NB4 (cell line): ENCODE data around the gene TMEM82.

ENCODE experiments used
- DNase-seq: peaks from one replicate; pipeline ENCODE4 v3.0.0; 2010; ENCODE audit warnings: low read depth
- H3K4me3 ChIP-seq: one replicate; pipeline ENCODE4 v1.5.1; 2011; ENCODE audit warnings: mild to moderate bottlenecking, low read depth, low read length, moderate library complexity
- CTCF ChIP-seq: IDR thresholded peaks from one replicate; pipeline ENCODE4 v1.5.1; 2012; ENCODE audit warnings: low read depth, low read length
- MAX ChIP-seq: IDR thresholded peaks from 2 replicates; pipeline ENCODE4 v1.6.1; 2011; ENCODE audit warnings: low read depth, low read length
- MYC ChIP-seq: IDR thresholded peaks from 2 replicates; pipeline ENCODE4 v1.6.1; 2011; ENCODE audit warnings: low read depth, low read length
- POLR2A ChIP-seq: IDR thresholded peaks from 2 replicates; pipeline ENCODE4 v1.6.1; 2011; ENCODE audit warnings: mild to moderate bottlenecking; ENCODE audit not compliant: insufficient read length; ENCODE audit errors: extremely low read depth

Gene TMEM82

GRCh38 chr1:15764890-15765289, 22.6 kb downstream of the TMEM82 start:
- no peak for DNase-seq
- H3K4me3 ChIP-seq, result no peak overlapping the region
- TF ChIP-seq CTCF (no peak), MYC (no peak), MAX (no peak), POLR2A (no peak)

GRCh38 chr1:15765495-15766194, 23.3 kb downstream of the TMEM82 start:
- TF ChIP-seq MAX (no peak), MYC (no peak)
- H3K4me3 ChIP-seq, result no peak overlapping the region
- DNase-seq, result no peak

- TF ChIP-seq MAX (no peak), MYC (no peak), POLR2A (no peak), CTCF (no peak)
- no peak for DNase-seq
- no peak overlapping the region for H3K4me3 ChIP-seq
Measured at GRCh38 chr1:15767941-15768340, 25.6 kb downstream of the TMEM82 start.

GRCh38 chr1:15768388-15768787, 26.1 kb downstream of the TMEM82 start:
- no peak overlapping the region for H3K4me3 ChIP-seq
- no peak for DNase-seq
- no peak for TF ChIP-seq POLR2A
- no peak for TF ChIP-seq MAX
- no peak for TF ChIP-seq MYC
- no peak for TF ChIP-seq CTCF

GRCh38 chr1:15770313-15770962, 28.1 kb downstream of the TMEM82 start:
- H3K4me3 ChIP-seq, result no peak overlapping the region
- DNase-seq, result no peak
- no peak for TF ChIP-seq POLR2A
- no peak for TF ChIP-seq MYC
- no peak for TF ChIP-seq MAX
- TF ChIP-seq CTCF, result no peak

- no peak for DNase-seq
- no peak overlapping the region for H3K4me3 ChIP-seq
- TF ChIP-seq MYC (no peak), MAX (no peak), POLR2A (no peak), CTCF (no peak)
Measured at GRCh38 chr1:15771836-15772515, 29.7 kb downstream of the TMEM82 start.
